AG20443 (cell line): Measurements from ENCODE around the gene NCOA1.
"Not testable (repeated sequence)": the region's sequence is repeated elsewhere in the genome, so short reads cannot be mapped to it uniquely, and the experiment has no call there.

Experiments
- DNase-seq: peaks from one replicate; pipeline ENCODE4 v3.0.0; 2012; ENCODE audit warnings: low spot score, mixed read lengths

The NCOA1 gene

GRCh38 chr2:24490690-24491541 lies at the start of gene NCOA1:
TSS of gene NCOA1 (plus strand) at chr2:24491254. CDS start at chr2:24658678, 167,424 bp downstream.
- peak; percentile 96 for DNase-seq

GRCh38 chr2:24448797-24449196 lies 42.3 kb upstream of the NCOA1 start:
- DNase-seq: no peak

- DNase-seq: no peak
Measured at GRCh38 chr2:24449344-24449743, 41.7 kb upstream of the NCOA1 start.

GRCh38 chr2:24451805-24452501 lies 39.1 kb upstream of the NCOA1 start:
- DNase-seq: no peak

GRCh38 chr2:24452502-24452885 lies 38.6 kb upstream of the NCOA1 start:
- DNase-seq: no peak

GRCh38 chr2:24453379-24454073 lies 37.5 kb upstream of the NCOA1 start:
- no peak for DNase-seq

- peak; percentile 40 for DNase-seq
Measured at GRCh38 chr2:24454294-24454693, 36.8 kb upstream of the NCOA1 start.

- DNase-seq: peak; percentile 94
Measured at GRCh38 chr2:24456599-24457556, 34.2 kb upstream of the NCOA1 start.

- no peak for DNase-seq
Measured at GRCh38 chr2:24457696-24458386, 33.2 kb upstream of the NCOA1 start.

- DNase-seq: no peak
Measured at GRCh38 chr2:24459224-24460161, 31.6 kb upstream of the NCOA1 start.

- DNase-seq: no peak
Measured at GRCh38 chr2:24461685-24462084, 29.4 kb upstream of the NCOA1 start.

- DNase-seq: no peak
Measured at GRCh38 chr2:24463271-24463670, 27.8 kb upstream of the NCOA1 start.

GRCh38 chr2:24466871-24467870 lies 23.9 kb upstream of the NCOA1 start:
- no peak for DNase-seq

- DNase-seq: not testable (repeated sequence)
Measured at GRCh38 chr2:24468453-24468852, 22.6 kb upstream of the NCOA1 start.

- no peak for DNase-seq
Measured at GRCh38 chr2:24469148-24469650, 21.9 kb upstream of the NCOA1 start.

GRCh38 chr2:24471662-24472061 lies 19.4 kb upstream of the NCOA1 start:
- no peak for DNase-seq

- no peak for DNase-seq
Measured at GRCh38 chr2:24472416-24472815, 18.6 kb upstream of the NCOA1 start.

GRCh38 chr2:24473626-24474025 lies 17.4 kb upstream of the NCOA1 start:
- DNase-seq: no peak
